AG04450 (cell line): ENCODE results near the gene AP3M1. TPM values are rescaled to one million over a fixed set of nuclear protein-coding genes. Genes with fewer than 3 reads are reported as not detected.
"Not testable (repeated sequence)": the region's sequence is repeated elsewhere in the genome, so short reads cannot be mapped to it uniquely, and the experiment has no call there.

Experiments
- CTCF ChIA-PET: fragments of 300-600, 350-600 bp; formaldehyde crosslinking; extraction: SDS; loops from one replicate; lab custom pipeline; 2022; ENCODE audit warnings: antibody characterized with exemption, inconsistent platforms; lab: Charles Lee
- POLR2A ChIA-PET: fragments of 350-600 bp; formaldehyde crosslinking; extraction: SDS; loops from one replicate; lab custom pipeline; 2021; ENCODE audit warnings: antibody characterized with exemption, inconsistent platforms; lab: Yijun Ruan, JAX
- DNase-seq: peaks from one replicate; pipeline ENCODE4 v3.0.0-alpha.2; 2011; ENCODE audit warnings: low read depth, low spot score
- H3K27ac ChIP-seq: one replicate; pipeline ENCODE4 v1.5.1; 2012; ENCODE audit warnings: low read depth, low read length, control low read depth
- H3K27me3 ChIP-seq: one replicate; pipeline ENCODE4 v1.6.0; 2012; ENCODE audit warnings: low read length; ENCODE audit not compliant: control insufficient read depth, insufficient read depth
- H3K4me3 ChIP-seq: 2 replicates; pipeline ENCODE4 v1.5.1; 2011; ENCODE audit warnings: mild to moderate bottlenecking, low read depth, low read length, control low read depth
- H3K9me3 ChIP-seq: 2 replicates; pipeline ENCODE4 v1.5.1; 2012; ENCODE audit warnings: low read length; ENCODE audit not compliant: control insufficient read depth, insufficient read depth
- CTCF ChIP-seq: IDR thresholded peaks from 2 replicates; pipeline ENCODE4 v1.5.1; 2011; ENCODE audit warnings: low read depth, low read length, control low read depth, inconsistent platforms
- polyA plus RNA-seq: library from polyadenylated mRNA; depleted of rRNA; stranded (reverse); fragments of >200 nt; gene quantifications from 2 replicates; pipeline ENCODE4 v1.2.3, GENCODE V29; 2011

Gene AP3M1
- polyA plus RNA-seq, 1 experiment = 70.7 TPM

GRCh38 chr10:74145133-74145532 lies 5.5 kb downstream of the AP3M1 start:
- H3K4me3 ChIP-seq = no peak overlapping the region
- no peak for TF ChIP-seq CTCF
- ChIA-PET POLR2A (interaction anchor here (1.1 kb wide), 2 partner anchors 25 to 31 kb away, joined by 3 to 4 read pairs; no protein-coding TSS in a partner anchor), CTCF (interaction anchor here (0.7 to 1.1 kb wide), 5 partner anchors 18 to 1090 kb away, joined by 3 to 5 read pairs (median 3); partner anchors contain the start of gene COMTD1)
- H3K27ac ChIP-seq = no peak overlapping the region
- no peaks in the 10 kb centered on the region for H3K9me3 ChIP-seq
- peak; percentile 56 for DNase-seq
- no peaks in the 10 kb centered on the region for H3K27me3 ChIP-seq

DNA sequence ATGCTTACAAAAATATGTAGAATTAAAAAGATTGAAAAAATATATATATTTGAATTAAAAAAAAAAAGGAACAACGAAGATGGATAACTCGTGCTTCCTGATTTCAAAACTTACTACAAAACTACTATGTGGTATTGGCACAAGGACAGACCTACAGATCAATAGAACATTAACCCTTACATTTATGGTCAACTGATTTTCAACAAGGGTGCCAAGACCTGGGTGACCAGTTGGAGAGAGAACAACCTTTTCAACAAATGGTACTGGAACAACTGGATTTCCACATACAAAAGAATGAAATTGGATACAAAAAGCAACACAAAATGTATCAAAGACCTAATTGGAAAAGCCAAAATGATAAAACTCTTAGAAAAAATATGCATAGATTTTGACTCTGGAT lies 10.1 kb downstream of the AP3M1 start:
- no peaks in the 10 kb centered on the region for H3K27me3 ChIP-seq
- CTCF ChIA-PET = no interaction called here
- TF ChIP-seq CTCF = no peak

DNA sequence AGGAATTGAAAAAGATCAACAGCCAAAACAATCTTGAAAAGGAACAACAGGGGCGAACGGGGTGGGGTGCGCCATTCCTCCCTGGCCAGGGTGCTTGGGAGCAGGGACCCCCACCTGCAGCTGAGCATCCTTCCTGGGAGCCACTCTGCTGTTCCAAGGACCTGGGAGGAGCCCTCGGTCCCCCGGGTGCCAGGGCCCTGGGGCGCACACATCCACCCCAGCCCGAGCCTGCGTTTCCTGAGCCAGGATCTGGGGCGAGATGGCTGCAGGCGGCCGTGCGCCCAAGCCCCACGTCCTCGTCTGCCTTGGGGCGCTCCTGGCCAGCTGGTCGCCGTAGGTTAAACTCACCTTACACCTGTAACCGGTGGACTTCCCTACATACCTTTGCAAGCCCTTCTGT lies 10.6 kb downstream of the AP3M1 start:
- POLR2A ChIA-PET = no interaction called here
- Histone ChIP-seq H3K4me3 (no peak overlapping the region), H3K27ac (no peak overlapping the region), H3K27me3 (no peaks in the 10 kb centered on the region), H3K9me3 (no peaks in the 10 kb centered on the region; the same call in 1 of the 2 replicates)
- no peak for TF ChIP-seq CTCF
- CTCF ChIA-PET = interaction anchor here (1.6 kb wide), 1 partner anchor 73 kb away, joined by 4 read pairs; no protein-coding TSS in a partner anchor
- DNase-seq = no peak

More for the DNA sequence above, 10.1 kb downstream of the AP3M1 start:
- POLR2A ChIA-PET = no interaction called here
- no peak for DNase-seq
- H3K4me3 ChIP-seq = no peak overlapping the region
- no peaks in the 10 kb centered on the region; the same call in 1 of the 2 replicates for H3K9me3 ChIP-seq
- no peak overlapping the region for H3K27ac ChIP-seq

DNA sequence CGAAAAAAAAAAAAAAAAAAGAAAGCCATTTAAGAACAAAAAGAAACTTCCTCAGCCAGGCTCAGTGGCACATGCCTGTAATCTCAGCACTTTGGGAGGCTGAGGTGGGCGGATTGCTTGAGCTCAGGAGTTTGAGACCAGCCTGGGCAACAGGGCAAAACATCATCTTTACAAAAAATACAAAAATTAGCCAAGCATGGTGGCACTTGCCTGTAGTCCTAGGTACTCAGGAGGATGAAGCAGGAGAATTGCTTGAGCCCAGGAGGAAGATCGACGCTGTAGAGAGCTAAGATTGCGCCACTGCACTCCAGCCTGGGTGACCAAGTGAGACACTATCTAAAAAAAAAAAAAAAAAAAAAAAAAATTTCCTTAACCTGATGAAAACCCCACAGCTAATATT lies 12.0 kb downstream of the AP3M1 start:
- ChIA-PET POLR2A (interaction anchor here (0.7 kb wide), 1 partner anchor 39 kb away, joined by 6 read pairs; no protein-coding TSS in a partner anchor), CTCF (interaction anchor here (0.6 to 1.7 kb wide), 5 partner anchors 10 to 95 kb away, joined by 3 to 7 read pairs (median 4); no protein-coding TSS in a partner anchor)
- H3K27me3 ChIP-seq, H3K4me3 ChIP-seq, DNase-seq, H3K9me3 ChIP-seq, H3K27ac ChIP-seq: not testable (repeated sequence)

DNA sequence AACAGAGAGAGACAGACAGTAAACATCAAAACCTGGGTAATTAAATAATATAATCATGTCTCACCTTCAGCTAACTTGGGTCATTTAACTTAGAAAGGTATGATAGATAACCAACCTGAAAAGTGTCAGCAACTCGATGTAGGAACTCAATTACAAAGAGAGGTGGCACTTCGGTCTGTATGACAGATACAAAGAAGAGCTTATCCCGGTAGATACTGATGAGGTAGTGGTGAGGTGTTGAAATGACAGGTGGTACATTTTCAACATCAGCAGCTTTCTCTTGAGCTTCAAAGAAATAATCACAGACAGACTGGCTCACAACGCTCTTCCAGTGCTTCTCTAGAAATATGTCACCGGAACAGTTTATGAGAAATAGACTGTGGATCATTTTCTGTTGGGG lies 12.6 kb downstream of the AP3M1 start:
- ChIA-PET POLR2A (no interaction called here), CTCF (interaction anchor here (0.6 to 1.7 kb wide), 3 partner anchors 14 to 76 kb away, joined by 3 to 5 read pairs (median 5); no protein-coding TSS in a partner anchor)
- Histone ChIP-seq H3K27ac (no peak overlapping the region), H3K9me3 (no peaks in the 10 kb centered on the region; the same call in 1 of the 2 replicates), H3K4me3 (no peak overlapping the region), H3K27me3 (no peaks in the 10 kb centered on the region)
- no peak for DNase-seq
- TF ChIP-seq CTCF = no peak
